NOMO-1 treated with DMSO at 0.1 percent for 48 hours (cell line): ENCODE measurements around the gene PDZRN4.
"Not testable (repeated sequence)": the region's sequence is repeated elsewhere in the genome, so short reads cannot be mapped to it uniquely, and the experiment has no call there.

Experiments
- DNase-seq: peaks from one replicate; lab custom pipeline; 2025; ENCODE audit not compliant: unreplicated experiment; lab: John Stamatoyannopoulos, UW

Gene PDZRN4

GRCh38 chr12:41504976-41505375, 316.9 kb downstream of the PDZRN4 start:
- DNase-seq: no peak

- no peak for DNase-seq
These were observed 319.2 kb downstream of the PDZRN4 start for GRCh38 chr12:41507286-41507685.

DNA sequence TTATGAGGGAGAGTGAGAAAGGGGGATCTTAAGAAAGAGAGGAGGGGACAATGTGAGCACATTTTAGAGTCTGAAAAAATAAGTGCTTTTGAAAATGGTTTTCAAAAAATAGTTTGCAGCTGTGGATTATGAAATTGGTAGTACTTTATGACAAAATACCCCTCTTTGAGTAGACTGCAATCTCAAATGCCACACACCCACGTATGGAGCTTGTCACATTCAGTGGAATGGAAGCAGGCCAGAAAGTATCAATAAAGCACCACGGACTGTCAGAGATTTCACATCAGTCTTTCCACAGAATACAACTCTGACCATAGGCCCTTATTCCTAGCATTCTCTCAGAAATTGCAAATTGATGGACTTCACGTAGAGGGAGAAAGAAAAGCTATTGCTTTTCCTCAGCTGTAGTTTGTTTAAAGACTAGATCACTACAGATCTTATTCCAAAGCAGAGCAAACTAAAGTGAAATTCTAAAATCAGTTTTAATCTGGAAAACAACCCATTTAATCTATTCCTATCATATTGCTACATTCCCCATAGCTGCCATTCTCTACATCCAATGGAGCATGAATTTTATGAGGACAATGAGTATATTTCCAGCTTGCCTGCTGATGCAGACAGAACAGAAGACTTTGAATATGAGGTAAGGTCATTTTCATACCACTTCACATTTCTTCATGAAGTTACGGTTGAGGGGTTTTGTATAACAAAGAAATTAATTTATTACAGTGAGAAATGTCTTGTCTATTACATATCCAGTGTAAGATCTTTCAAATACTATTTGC, 321.3 kb downstream of the PDZRN4 start:
- no peak for DNase-seq

DNA sequence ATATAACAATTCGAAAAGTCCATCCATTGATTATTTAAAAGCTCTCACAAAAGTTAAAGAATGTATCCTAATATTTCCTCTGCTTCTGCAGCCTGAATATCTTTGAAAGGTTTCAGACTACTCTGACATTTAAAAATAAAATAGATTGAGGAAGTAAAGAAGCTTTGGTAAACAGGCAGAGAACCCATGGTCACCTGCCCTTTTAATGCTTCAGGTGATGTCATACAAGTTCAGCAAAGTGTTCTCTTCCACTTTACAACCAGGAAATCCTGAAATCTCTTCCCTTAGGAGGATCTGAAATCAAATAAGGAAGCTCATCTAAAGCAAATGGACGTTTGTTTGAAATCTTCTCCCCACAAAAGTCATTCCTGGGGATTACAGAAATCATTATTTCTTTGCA, 322.4 kb downstream of the PDZRN4 start:
- peak; percentile 29 for DNase-seq

- DNase-seq: peak; percentile 43
These were observed 323.1 kb downstream of the PDZRN4 start for GRCh38 chr12:41511247-41511646.

- DNase-seq: no peak
These were observed 324.4 kb downstream of the PDZRN4 start for GRCh38 chr12:41512497-41512896.

- peak; percentile 79 for DNase-seq
These were observed 326.1 kb downstream of the PDZRN4 start for GRCh38 chr12:41514021-41514777.

GRCh38 chr12:41514907-41515306, 326.8 kb downstream of the PDZRN4 start:
- DNase-seq: no peak

DNA sequence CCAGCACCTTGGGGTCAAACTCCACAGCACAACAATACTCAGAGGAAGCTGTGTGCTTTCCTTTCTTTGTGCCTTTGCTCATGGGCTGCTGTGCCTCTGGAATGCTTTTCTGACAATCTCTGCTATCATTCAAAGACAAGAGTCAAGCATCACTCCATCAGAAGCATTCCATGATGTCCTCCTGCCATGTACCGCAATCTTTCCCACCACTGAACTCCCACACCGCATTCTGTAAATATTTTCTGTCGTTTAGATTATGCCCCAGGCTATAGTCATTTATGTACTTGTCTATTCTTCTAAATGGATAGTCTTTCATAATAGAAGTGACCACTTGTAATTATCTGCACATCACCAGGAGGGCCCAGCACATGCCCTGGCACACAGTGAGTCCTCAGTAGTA, 327.8 kb downstream of the PDZRN4 start:
- no peak for DNase-seq

DNA sequence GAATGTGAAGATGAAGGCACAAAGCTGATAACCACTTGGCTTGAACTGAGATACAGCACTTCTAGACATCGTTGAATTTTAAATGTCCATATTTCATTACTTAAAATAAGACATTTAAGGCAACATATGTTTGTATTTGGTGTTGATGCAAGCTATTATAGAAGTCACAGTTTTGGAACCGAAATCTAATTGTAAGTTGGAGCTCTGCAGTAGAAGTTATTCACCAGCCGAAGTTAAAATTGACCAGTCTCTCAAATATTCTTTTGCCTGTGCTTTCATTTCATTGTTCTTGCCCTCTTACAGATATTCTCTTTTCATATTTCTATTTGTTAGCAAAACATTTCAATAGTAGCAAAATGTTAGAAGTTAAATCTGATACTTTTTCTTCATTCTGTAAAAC, 332.7 kb downstream of the PDZRN4 start:
- no peak for DNase-seq

DNA sequence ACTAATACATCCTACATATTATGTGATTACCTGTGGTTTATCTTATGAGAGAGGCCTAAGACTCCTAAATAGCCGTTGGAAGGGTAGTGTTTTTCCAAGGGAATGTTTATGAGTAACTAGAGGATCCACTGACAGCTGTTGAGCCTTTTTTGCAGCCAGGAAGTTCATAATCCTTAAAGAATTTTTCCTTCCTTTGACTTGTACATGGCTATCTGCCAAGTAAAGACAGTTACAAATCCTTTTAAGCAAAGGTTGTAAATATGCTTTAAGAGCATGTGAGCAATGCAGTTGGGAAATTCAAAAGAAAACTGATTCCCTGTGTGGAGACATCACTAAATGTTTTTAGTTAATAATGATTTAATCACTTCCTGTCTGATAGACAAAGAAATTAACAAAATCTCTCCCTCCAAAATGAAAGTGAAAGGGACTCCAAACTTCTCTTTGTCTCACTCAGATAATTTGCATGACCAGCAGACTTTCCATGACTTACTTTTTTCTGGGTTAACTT, 333.8 kb downstream of the PDZRN4 start:
- peak; percentile 49 for DNase-seq

- DNase-seq: no peak
These were observed 338.9 kb downstream of the PDZRN4 start for GRCh38 chr12:41527062-41527461.

GRCh38 chr12:41527534-41528116, 339.5 kb downstream of the PDZRN4 start:
- DNase-seq: no peak

DNA sequence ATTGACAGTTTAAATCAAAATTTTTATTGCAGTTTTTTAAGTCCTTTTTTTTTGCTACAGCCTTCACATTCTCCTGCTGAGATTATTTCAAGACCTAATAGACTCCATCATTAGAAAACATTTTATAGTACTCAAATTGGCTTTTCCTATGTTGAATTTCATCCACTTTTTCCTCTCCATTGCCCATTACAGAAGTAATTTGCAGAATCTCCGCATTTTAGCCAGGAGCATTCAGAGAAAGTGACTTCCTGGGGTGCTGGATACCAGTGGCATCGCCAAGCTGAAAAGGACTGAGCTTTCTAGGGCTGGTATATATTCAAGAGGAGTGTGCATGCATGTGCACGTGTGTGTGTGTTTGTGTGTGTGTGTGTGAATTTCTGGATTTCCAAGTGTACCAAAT, 340.8 kb downstream of the PDZRN4 start:
- DNase-seq: no peak

DNA sequence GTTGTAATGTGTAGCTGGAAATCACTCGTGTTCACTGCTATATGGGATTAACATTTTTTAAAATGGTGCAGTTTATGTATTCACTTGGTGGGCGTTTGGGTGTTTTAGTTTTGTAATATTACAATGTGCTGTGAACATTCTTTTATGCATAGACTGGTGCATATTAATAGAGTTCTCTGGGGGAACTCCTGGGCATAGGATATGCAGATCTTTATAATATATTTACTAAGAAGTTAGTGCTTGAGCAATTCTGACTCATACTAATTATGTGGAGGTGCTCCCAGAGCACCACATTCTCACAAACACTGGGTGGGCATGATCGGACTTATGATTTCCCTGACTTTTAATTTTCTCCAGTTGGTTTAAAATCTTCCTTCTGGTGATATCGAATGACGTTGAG, 342.3 kb downstream of the PDZRN4 start:
- DNase-seq: no peak

DNA sequence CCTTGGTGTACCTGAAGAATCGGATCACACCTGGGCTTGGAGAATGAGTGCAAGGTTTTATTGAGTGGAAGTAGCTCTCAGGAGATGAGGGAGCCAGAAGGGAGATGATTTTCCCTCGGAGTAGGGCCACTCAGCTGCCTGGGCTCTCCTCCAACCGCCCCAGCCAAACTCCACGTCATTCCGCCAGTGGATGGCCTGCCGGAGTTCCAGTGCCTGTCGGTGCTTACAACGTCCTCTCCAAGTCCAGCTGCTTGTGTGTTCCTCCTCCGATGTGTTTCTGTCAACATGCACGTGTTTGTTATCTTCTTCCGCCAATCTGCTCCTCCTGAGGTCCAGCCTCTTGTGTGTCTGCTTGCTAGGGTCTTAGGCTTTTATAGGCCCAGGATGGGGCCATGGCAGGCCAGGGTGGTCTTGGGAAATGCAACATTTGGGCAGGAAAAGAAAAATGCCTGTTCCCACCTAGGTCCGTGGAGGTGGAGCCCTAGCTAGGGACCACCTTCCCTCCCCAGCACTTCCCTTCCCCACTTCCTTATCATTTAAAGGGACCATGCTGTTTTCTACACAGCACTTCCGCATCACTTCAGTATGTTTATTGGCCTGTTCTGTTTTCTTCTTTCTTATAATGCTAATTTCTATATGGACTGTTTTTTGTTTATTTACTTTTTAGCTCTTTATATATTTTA, 343.2 kb downstream of the PDZRN4 start:
- no peak for DNase-seq

DNA sequence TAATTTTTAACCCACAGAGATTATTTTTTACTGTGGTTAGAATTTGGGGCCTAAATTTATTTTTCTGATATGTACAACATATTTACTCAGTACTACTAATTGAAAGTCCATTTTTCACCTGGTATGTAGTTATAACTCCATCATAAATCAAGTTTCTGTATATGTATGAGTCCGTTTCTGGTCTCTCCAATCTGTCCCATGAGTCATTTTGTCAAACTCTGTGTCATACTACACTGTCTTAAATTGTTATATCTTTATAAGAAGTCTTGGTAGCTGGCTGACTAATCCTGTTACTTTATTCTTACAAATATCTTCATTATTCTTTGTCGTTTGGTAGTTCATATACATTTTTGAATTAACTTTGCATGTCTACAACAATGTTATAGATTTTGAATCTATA, 344.0 kb downstream of the PDZRN4 start:
- DNase-seq: no peak

DNA sequence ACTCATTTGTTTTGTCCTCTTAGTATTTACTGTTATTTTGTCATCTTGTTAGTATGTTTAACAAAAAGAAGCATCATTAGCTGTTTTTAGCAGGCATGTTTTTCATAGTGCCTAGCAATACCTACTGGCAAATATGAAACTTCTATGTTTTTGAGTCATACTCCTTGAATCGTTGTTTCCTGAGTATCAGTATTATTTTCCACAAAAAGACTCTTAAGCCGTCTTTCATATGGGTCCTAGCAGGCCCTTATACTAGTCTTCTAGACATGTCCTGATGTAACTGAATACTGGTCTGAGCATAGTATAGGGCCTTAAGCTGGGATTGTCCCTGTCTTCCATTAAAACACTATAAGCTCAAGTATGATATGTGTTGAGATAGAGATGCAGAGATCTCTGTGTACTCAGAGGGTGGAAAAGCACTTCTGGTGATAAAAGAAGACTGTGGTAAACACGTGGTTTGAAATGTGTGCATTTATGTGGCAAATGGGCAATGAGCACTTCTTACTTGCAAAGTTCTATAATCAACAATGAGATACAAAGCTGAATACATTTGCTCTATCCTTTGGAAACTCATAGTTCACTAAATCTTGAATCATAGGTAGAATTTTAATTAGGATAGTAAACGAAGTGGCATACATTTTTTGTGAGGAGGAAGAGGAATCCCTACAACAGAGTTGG, 348.8 kb downstream of the PDZRN4 start:
- DNase-seq: no peak

DNA sequence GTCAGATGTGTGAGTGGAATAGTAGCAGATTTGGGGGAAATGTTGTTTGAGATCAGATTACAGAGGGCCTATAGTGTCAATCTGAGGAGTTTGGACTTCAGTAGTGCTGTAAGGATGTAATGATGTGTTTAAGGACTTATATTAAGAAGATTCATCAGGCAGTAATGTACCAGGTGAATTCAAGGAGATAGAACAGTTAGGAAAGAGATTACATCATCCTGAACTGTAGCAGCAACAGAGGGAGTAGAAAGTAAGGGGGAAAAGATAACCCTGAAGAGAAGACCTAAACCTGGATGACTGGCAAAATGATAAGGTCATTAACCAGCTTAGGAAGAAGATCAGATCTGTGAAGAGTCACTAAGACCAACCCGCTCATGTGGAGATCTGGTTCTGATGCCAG, 349.4 kb downstream of the PDZRN4 start:
- no peak for DNase-seq

GRCh38 chr12:41545761-41546160, 357.6 kb downstream of the PDZRN4 start:
- no peak for DNase-seq

DNA sequence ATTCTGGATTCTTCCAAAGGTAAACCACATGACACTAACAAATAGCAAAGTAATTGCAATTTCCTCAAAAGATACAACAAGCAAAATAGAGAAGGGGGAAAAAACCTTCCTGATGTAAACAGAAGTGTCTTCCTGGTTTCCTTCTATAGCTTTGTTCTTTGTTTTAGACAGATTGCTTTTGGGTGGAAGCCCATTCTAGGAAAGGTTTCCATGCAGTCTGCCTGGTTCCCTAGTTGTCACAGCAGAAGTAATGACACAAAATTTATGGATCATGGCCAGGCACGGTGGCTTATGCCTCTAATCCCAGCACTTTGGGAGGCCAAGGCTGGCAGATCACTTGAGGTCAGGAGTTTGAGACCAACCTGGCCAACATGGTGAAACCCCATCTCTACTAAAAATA, 359.0 kb downstream of the PDZRN4 start:
- DNase-seq: not testable (repeated sequence)
